PC-9 (cell line): ENCODE measurements around the gene CRTC3. TPM values are rescaled to one million over a fixed set of nuclear protein-coding genes. Genes with fewer than 3 reads are reported as not detected.

ENCODE experiments used
- BruUV-seq: library from RNA; stranded (reverse); fragments of 400-500 nt; replicated peaks from 2 replicates; lab custom pipeline; 2021; lab: Mats Ljungman, UMichigan
- CTCF ChIA-PET: fragments of 300-600 bp; sonication (Branson Sonifier 250); formaldehyde crosslinking; loops from one replicate; lab custom pipeline; 2022; ENCODE audit warnings: antibody characterized with exemption; lab: Charles Lee
- POLR2A ChIA-PET: fragments of 300-600 bp; sonication (Branson Sonifier 250); formaldehyde crosslinking; loops from one replicate; lab custom pipeline; 2022; ENCODE audit warnings: antibody characterized with exemption; ENCODE audit not compliant: unreplicated experiment; lab: Charles Lee
- DNase-seq, 2 experiments: peaks; one replicate each; pipeline versions ENCODE4 v3.0.0 to v3.0.0-alpha.2; 2015 to 2022; ENCODE audit warnings: mixed read lengths in 1 of 2
- H2AFZ ChIP-seq: fragments of 200-600 bp; sonication (generic); 2 replicates; pipeline ENCODE4 v1.8.1; 2017; ENCODE audit warnings: antibody characterized with exemption
- H3F3A ChIP-seq: fragments of 200-600 bp; sonication (generic); 2 replicates; pipeline ENCODE4 v1.8.1; 2017; ENCODE audit warnings: antibody characterized with exemption, mild to moderate bottlenecking, low read depth; ENCODE audit not compliant: insufficient read depth
- H3K27ac ChIP-seq: fragments of 200-600 bp; sonication (generic); 2 replicates; pipeline ENCODE4 v1.6.1; 2016; ENCODE audit warnings: mixed run types
- H3K27me3 ChIP-seq: fragments of 200-600 bp; sonication (generic); 2 replicates; pipeline ENCODE4 v1.6.1; 2016; ENCODE audit warnings: low read depth, mixed run types; ENCODE audit not compliant: insufficient read depth
- H3K36me3 ChIP-seq: fragments of 200-600 bp; sonication (generic); 2 replicates; pipeline ENCODE4 v1.6.1; 2016; ENCODE audit warnings: low read depth, mixed run types
- H3K4me1 ChIP-seq: fragments of 200-600 bp; sonication (generic); replicated peaks from 2 replicates; pipeline ENCODE4 v1.6.1; 2016; ENCODE audit warnings: mixed run types; ENCODE audit not compliant: insufficient read depth
- H3K4me2 ChIP-seq: fragments of 200-600 bp; sonication (generic); 2 replicates; pipeline ENCODE4 v1.6.1; 2017; ENCODE audit warnings: mixed run types
- H3K4me3 ChIP-seq: fragments of 200-600 bp; sonication (generic); 2 replicates; pipeline ENCODE4 v1.6.1; 2016; ENCODE audit warnings: mixed run types
- H3K79me2 ChIP-seq: fragments of 200-600 bp; sonication (generic); 2 replicates; pipeline ENCODE4 v1.6.1; 2017; ENCODE audit warnings: low read depth, mixed run types
- H3K9me2 ChIP-seq: fragments of 200-600 bp; sonication (generic); 2 replicates; pipeline ENCODE4 v1.8.1; 2017; ENCODE audit warnings: mild to moderate bottlenecking; ENCODE audit not compliant: insufficient read depth
- H3K9me3 ChIP-seq: fragments of 200-600 bp; sonication (generic); 2 replicates; pipeline ENCODE4 v1.8.1; 2016; ENCODE audit warnings: low read depth; ENCODE audit not compliant: insufficient read depth
- H4K20me1 ChIP-seq: fragments of 200-600 bp; sonication (generic); 2 replicates; pipeline ENCODE4 v1.8.1; 2017; ENCODE audit not compliant: insufficient read depth
- EZH2 ChIP-seq: fragments of 200-600 bp; sonication (generic); IDR thresholded peaks from 2 replicates; pipeline ENCODE4 v1.8.0; 2017; ENCODE audit warnings: antibody characterized with exemption, low read depth
- intact Hi-C: fragments of 100-400 bp; cut with micrococcal nuclease; formaldehyde crosslinking; loops from one replicate; pipeline ENCODE4 v1.10.0; 2022; ENCODE audit not compliant: unreplicated experiment
- total RNA-seq: library from RNA; stranded (reverse); gene quantifications from 2 replicates; pipeline ENCODE4 v1.2.3, GENCODE V29; 2021
- TF ChIP-seq, protein P1 (sequence below): fragments of 200-600 bp; sonication (generic); conservative IDR thresholded peaks from 2 replicates; pipeline ENCODE4 v1.6.1; 2017; ENCODE audit warnings: mixed run types, antibody characterized with exemption, mild to moderate bottlenecking, moderate library complexity

CRTC3 gene
- total RNA-seq, 1 experiment from 2014 or later = 18.6 TPM

DNA sequence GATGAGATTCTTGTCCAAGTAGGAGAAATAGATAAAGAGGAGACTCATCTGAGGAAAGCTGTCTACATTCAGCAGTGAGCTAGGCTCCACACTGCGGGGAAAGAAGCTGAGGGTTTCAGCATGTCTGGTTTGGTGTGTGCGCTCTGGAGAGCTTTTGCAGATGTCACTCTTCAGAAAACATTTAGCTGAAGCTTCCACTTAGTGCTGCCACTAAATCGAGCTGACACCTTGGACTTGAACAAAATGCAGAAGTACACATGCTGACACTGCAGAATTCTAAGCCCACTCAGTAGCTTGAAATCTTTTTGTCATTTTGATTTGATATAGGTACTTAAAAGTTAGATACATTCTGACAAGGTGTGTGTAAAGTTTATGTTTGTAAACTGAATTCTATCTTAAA is 32.3 kb upstream of the CRTC3 start:
- intact Hi-C loops = no loop called here
- TF ChIP-seq, protein P1, sequence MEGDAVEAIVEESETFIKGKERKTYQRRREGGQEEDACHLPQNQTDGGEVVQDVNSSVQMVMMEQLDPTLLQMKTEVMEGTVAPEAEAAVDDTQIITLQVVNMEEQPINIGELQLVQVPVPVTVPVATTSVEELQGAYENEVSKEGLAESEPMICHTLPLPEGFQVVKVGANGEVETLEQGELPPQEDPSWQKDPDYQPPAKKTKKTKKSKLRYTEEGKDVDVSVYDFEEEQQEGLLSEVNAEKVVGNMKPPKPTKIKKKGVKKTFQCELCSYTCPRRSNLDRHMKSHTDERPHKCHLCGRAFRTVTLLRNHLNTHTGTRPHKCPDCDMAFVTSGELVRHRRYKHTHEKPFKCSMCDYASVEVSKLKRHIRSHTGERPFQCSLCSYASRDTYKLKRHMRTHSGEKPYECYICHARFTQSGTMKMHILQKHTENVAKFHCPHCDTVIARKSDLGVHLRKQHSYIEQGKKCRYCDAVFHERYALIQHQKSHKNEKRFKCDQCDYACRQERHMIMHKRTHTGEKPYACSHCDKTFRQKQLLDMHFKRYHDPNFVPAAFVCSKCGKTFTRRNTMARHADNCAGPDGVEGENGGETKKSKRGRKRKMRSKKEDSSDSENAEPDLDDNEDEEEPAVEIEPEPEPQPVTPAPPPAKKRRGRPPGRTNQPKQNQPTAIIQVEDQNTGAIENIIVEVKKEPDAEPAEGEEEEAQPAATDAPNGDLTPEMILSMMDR = no peak
- no peak for TF ChIP-seq EZH2
- Histone ChIP-seq H3K27ac (no peak overlapping the region), H3K79me2 (no peaks in the 10 kb centered on the region), H3K9me3 (no peaks in the 10 kb centered on the region), H3F3A (no peaks in the 10 kb centered on the region), H3K36me3 (peaks cover 33% of the 10 kb centered on the region), H3K4me3 (no peak overlapping the region), H3K27me3 (no peaks in the 10 kb centered on the region), H4K20me1 (no peaks in the 10 kb centered on the region), H3K4me2 (no peak overlapping the region), H3K9me2 (no peaks in the 10 kb centered on the region), H3K4me1 (no peaks in the 10 kb centered on the region), H2AFZ (no peak overlapping the region)
- POLR2A ChIA-PET = no interaction called here
- no TSS peak for BruUV-seq
- CTCF ChIA-PET = interaction anchor here (0.6 kb wide), 1 partner anchor 28 kb away, joined by 3 read pairs; no protein-coding TSS in a partner anchor
- DNase-seq = no peak

DNA sequence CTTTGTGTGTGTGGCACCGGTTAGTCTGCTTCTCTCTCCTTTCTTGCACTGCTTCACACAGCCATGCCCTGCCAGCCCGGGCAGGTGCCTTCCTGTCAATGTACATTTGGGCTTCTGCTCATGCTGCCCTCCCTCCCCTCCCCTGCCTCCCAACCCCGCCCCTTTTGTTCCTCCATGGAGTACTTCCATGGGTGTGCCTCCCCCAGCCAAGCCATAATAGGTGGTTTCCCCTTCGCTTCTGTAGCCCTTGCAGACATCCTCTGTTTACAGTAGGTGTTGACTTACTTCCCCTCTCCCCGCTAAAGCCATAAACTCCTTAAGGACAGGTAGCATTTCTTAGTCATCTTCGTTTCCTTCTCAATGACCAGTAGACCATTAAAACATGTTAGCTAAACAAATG is 31.8 kb upstream of the CRTC3 start:
- POLR2A ChIA-PET = no interaction called here
- H3K36me3 ChIP-seq = peaks cover 28% of the 10 kb centered on the region

DNA sequence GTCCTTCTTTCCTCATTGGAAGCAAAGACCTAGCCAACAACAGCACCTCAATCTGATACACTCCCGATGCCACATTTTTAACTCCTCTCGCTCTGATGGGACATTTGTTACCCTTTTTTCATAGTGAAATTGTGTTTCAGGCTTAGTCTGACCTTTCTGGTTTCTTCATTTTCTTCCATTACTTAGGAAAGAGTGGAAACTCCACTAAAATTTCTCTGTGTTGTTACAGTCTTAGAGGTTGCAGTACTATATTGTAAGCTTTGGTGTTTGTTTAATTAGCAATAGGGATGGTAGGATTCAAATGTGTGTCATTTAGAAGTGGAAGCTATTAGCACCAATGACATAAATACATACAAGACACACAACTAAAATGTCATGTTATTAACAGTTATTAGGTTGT is 29.6 kb upstream of the CRTC3 start:
- Histone ChIP-seq H3K9me3 (no peaks in the 10 kb centered on the region), H3K4me3 (no peak overlapping the region), H3K4me1 (no peaks in the 10 kb centered on the region), H3K36me3 (peaks cover 24% of the 10 kb centered on the region), H4K20me1 (no peaks in the 10 kb centered on the region), H3K9me2 (no peaks in the 10 kb centered on the region), H2AFZ (no peak overlapping the region), H3K4me2 (no peak overlapping the region), H3K27ac (no peak overlapping the region), H3K79me2 (no peaks in the 10 kb centered on the region), H3F3A (peaks cover 3% of the 10 kb centered on the region; the same call in 1 of the 2 replicates), H3K27me3 (no peaks in the 10 kb centered on the region)
- ChIA-PET POLR2A (no interaction called here), CTCF (interaction anchor here (0.6 to 0.7 kb wide), 2 partner anchors 207 to 208 kb away, joined by 3 to 4 read pairs; no protein-coding TSS in a partner anchor)
- BruUV-seq = no TSS peak
- TF ChIP-seq, protein P1 = no peak
- no peak for TF ChIP-seq EZH2
- intact Hi-C loops = loop anchor here (10.0 kb wide), 1 partner anchor 195 kb away; no protein-coding TSS in a partner anchor
- DNase-seq = no peak

More for the DNA sequence above, 31.8 kb upstream of the CRTC3 start:
- CTCF ChIA-PET = no interaction called here
- Histone ChIP-seq H3K27ac (no peak overlapping the region), H3K4me1 (no peaks in the 10 kb centered on the region), H3K79me2 (no peaks in the 10 kb centered on the region), H4K20me1 (no peaks in the 10 kb centered on the region), H2AFZ (no peak overlapping the region), H3K9me2 (no peaks in the 10 kb centered on the region), H3K4me2 (no peak overlapping the region), H3K4me3 (no peak overlapping the region), H3F3A (no peaks in the 10 kb centered on the region), H3K9me3 (no peaks in the 10 kb centered on the region), H3K27me3 (no peaks in the 10 kb centered on the region)
- BruUV-seq = no TSS peak
- no peak for DNase-seq
- no peak for TF ChIP-seq EZH2
- TF ChIP-seq, protein P1 = no peak
- intact Hi-C loops = no loop called here
